HG02884 (cell line): ENCODE data around the gene TPCN2.
"Not testable (repeated sequence)": the region's sequence is repeated elsewhere in the genome, so short reads cannot be mapped to it uniquely, and the experiment has no call there.

ENCODE experiments used
- ATAC-seq: cut with Tn5 transposase; IDR thresholded peaks from one replicate; pipeline ENCODE4 v1.9.1; 2021; ENCODE audit warnings: mild to moderate bottlenecking, moderate library complexity; ENCODE audit not compliant: unreplicated experiment

The TPCN2 gene

DNA sequence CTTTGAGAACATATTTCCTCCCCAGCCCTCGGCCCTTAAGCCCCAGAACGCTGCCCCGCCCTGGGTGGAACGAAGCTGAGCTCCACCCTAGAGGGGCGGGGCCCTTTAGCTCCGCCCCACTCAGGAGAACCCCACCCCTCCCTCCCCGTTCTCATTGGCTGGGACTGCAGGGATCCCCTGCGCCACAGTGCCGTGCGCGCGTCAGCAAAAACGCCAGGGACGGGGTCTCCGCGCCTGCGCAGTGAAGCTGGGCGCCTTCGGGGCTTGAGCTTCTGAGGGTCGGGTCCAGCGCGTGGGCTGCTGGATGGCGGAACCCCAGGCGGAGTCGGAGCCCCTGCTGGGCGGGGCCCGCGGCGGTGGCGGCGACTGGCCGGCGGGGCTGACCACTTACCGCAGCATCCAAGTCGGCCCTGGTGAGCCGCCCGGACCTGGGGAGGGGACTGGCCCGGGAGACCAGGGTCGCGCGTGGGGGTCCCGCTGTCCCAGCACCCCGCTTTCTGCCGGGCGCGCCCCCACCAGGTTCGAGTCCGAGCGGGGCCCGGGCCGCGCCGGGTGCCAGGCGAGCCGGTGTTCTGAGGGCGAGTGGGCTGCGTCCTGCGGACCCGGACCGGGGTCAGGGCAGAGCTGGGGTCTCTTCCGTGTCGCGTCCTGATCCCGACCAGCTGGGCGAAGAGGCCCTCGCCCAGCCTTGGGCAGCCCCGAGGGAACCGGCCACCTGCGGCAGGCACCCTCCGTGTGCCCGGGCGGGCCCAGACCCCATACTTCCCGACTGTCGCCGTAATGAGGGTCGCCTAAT, at the start of gene TPCN2:
TSS of gene TPCN2 (plus strand) at position 239 of the 796 bp plus-strand sequence. CDS start at position 305, 66 bp downstream.
- peak; percentile 74 for ATAC-seq

DNA sequence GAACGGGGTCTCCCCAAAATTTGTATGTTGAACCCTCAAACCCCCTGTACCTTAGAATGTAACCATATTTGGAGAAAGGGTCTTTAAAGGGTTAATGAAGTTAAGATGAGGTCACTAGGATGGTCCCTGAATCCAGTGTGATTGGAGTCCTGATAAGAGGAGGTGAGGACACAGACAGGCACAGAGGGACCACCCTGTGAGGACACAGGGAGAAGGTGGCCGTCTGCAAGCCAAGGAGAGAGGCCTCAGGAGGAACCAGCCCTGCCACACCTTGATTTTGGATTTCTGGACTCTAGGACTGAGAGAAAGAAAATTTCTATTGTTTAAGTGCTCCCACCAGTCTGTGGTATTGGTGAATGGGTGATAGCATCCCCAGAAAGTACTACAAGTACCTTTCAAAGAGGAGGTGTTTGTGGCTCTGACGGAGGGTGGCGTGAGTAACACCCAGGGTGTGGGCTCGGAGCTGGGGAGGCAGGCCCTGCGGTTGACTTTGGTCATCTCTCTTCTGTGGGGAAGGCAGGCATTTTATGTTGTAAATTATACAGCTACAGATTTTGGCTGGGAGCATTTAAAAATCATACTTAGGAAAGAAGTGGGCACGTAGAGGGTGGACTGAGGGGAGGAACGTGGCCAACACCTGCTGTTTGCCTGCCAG, 49.5 kb upstream of the TPCN2 start:
- no peak for ATAC-seq

DNA sequence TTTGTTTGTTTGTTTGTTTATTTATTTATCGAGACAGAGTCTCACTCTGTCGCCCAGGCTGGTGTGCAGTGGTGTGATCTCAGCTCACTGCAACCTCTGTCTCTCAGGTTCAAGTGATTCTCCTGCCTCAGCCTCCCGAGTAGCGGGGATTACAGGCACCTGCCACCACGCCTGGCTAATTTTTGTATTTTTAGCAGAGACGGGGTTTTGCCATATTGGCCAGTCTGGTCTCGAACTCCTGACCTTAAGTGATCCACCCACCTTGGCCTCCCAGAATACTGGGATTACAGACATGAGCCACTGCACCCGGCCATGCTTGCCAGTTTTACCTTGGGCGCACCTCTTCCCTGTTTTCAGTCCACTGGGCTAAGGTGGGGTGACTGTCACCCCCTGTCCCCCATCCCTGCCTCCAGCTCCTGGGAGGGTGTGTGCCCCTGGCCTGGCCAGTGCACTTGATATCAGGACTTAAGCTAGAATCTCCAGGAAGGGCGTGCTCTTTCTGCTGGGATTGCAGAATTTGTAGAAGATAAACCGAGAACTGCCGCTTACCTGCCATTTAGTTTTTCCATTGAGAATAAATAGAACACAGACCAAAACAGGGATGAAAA, 48.9 kb upstream of the TPCN2 start:
- ATAC-seq, result not testable (repeated sequence)

DNA sequence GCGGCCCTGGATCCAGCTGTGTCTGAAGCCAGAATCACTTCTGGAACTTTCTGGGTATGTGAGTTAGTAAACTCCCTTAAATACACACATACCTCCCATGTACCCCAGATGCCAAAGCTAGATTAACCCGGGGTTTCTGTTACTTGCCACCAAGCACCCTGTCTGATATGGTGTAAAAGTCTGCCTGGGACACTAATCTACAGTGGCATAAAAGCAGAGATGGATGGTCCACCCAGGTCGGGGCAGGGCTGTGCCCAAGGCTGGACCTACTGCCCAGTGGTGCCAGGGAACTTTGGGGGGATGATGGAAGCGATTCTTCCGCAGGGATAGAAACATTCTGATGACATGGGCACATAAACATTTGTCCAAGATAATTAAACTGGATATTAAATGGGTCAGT, 48.3 kb upstream of the TPCN2 start:
- no peak for ATAC-seq

DNA sequence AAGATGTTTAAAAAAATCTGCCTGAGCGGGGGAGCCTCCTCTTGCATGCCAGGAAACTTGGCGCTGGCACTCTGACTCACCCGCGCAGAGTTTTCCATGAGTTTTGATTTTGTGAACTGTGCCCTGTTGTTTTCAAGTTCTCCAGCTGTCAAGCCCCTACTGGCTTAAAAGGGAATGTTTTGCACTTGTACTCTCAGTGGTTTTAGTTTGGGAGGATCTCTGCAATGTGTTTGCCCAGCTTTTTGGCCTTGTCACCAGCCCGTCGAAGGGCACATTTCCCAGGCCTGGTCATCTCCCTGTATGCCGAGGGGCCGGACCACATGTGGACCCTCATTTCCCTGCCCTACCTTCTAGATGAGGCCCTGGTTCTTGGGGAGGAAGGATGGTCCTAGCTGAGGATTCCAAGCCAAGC, 47.9 kb upstream of the TPCN2 start:
- no peak for ATAC-seq

DNA sequence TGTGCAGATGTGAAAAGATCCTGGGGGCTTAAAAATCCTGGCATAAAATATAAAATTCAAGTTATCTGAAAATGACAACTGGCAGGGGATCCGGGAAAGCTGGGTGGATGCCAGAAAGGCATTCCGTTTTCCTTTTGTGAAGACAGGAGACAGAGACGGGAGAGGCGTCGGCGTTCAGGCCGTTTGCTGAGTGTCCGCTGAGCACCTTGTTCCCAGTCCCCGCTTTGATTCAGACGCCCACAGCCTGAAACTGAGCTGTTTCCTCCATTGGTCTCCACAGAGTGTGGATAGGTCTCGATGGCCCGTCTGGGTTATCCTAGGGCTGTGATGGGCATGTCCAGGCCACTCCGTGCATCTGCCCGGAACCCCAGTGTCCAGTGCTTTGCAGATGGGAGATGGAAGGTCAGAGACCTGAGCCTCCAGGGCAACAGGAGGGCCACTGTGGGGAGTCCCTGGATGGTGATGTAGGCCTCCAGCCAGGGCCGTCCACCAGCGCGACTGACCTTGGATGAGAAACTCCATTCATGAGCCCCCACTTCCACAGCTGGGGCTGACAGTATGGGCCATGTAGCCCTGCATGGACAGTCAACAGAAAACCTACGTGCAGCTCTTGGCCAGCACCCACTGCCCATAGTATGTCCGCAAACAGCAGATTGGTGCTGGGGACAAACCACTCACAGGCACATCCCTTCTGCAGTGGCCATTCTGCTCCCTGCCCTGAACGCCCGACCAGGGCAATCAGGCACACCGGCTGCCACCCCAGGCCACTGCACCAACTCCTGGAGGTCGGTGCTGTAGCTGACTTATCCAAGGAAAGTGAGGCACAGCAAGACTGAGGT, 47.3 kb upstream of the TPCN2 start:
- no peak for ATAC-seq

DNA sequence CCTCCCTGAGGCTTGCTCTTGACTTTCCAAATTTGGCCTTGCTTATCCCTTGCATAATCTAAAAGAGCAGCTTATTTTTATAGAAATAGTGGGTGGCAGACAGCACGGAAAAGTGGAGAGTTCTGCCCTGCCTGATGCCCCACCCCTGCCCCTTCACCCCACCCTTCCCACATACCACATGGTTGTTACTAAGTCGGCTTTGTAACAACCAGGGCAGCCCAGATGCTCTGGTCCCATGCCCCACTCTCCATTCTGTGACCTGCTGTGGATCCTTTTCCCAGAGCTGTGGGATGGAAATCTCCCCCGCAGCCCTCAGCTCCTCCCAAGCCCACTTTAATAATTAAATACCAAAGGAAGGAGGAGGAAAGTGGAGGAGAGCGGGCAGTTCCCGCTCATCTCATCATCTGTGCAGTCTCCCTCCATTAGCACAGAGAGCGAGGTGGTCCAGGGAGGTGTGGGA, 46.6 kb upstream of the TPCN2 start:
- ATAC-seq, result no peak

DNA sequence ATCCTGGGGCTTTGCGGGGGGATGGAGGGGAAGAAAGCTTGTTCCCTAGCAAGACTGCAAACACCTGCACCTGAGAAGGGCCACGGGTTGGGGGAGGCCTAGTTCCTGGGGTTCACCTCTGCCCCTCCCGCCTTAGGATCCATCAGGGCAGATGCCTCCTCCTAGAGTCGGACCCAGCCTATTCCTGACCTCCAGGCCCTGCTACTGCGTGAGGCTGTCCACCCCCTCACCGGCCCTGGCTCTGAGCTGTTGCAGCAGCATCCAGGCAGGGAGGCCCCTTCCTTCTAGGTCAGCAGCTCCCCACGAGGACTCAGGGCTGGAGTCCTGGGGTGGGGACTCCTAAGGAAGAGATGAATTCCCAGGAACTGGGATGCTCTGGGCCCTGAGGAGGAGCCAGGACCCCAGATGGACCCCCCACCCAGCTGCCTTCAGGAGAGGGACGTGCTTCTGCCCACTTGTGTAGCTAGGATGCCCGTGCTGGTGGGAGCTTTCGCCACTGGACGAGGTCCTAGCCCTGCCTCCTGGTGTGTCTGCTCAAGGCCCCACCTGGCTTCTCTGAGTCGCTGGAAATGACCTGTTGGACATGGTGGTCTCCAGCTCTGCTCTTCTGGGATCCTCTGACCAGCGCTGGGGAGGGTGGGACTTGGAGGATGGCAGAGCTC, 46.0 kb upstream of the TPCN2 start:
- no peak for ATAC-seq

DNA sequence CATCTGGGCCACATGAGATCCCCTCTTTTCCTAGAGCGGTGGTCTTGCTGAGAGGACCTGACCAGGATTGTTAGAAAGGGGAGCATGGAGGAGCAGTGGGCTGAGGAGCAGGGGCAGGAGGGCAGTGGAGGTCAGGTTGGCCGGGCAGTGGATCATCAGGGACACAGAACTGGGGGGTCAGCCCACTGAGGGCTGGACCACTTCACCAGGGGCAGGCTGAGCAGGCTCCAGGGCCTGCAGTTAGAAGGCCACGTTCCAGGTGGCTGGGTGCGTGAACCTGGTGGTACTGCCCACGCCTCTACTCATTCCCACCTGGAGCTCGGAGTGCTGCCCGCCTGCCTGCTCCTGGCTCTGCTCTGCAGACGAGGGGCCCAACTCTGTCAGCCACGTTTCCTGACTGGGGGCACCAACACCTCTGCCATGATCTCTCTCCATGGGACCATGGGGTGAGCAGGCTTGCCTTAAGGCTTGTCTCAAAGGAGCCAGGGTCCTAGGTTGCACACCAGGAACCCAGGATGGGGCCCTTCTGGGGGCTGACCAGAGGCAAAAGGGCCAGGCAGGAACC, 45.3 kb upstream of the TPCN2 start:
- ATAC-seq, result no peak

DNA sequence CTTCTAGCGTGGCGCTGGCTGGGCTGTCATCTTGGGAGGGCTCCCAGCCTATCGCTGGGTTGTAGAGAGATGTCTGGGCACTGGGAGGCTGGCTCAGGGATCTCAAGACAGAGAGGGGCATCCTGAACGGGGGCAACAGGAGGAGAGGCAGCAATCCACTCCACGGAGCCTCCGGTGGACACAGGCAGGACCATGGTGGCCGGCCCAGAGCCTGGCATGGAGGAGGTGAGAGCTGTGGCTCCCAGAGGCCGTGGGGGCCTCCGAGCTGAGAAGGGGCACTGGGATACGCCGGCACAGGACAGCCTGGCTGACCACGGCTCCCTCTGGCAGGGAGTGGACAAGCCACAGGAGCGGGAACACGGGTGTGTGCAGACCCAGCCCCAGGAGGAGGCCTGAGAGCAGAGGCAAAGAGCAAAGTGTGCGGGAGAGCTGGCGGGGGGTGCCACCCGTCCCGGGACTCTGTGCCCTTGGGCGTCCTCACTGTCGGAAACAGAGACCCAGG, 44.8 kb upstream of the TPCN2 start:
- ATAC-seq, result no peak

DNA sequence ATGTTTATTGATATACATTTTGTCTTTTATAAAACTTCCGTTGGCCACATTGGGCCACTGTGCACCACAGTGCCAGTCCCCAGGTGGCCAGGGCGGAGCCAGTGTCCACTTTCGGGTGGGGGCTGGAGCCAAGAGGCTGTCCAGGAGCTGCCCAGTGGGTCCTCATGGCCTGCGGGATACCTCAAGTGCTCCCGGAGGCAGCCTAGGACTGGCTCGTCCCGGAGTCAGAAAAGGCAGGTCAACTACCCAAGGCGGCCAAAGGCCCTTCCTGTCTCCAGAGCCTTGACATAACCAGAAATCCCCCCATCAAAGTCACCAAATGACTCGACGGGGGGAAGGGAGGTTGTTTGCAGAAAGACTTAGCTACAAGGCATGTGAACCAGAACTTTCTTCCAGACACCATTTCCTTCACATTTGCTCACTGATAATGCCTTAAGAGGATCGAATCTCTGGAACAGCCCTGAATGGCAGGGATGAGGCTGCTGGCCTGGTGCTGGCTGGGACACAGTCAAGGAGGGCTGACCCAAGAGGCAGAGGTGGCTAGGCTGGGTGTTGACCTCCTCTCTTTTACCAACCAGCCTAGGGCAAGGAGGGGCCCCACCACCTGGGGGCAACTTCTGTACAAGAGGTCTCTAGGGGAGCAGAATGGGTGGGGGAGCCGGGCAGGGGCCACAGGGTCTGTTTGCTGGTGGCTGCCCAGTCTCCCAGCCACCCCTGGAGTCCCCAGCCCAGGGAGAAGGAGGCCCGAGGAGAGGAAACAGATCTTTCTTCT, 44.1 kb upstream of the TPCN2 start:
- ATAC-seq, result no peak

DNA sequence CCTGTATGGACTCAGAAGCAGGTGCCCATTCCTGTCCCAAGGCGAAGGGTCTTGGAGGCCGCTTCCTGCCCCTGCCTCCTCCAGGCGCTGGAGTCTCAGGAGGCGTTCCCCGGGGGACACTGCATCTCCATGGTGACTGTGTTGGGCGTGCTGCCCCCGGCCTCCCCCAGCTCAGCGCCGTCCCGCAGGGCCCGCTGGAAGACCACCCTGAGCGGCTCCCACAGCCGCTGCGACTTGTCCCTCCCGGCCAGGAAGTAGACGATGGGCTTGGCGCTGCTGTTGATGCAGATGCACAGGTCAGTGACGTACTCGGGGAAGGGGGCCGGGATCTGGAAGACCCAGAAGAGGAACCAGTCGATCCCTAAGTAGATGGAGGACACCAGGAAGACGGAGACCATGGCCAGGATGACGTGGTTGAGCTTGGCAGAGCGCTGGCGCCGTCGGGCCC, 43.5 kb upstream of the TPCN2 start:
- ATAC-seq, result no peak

DNA sequence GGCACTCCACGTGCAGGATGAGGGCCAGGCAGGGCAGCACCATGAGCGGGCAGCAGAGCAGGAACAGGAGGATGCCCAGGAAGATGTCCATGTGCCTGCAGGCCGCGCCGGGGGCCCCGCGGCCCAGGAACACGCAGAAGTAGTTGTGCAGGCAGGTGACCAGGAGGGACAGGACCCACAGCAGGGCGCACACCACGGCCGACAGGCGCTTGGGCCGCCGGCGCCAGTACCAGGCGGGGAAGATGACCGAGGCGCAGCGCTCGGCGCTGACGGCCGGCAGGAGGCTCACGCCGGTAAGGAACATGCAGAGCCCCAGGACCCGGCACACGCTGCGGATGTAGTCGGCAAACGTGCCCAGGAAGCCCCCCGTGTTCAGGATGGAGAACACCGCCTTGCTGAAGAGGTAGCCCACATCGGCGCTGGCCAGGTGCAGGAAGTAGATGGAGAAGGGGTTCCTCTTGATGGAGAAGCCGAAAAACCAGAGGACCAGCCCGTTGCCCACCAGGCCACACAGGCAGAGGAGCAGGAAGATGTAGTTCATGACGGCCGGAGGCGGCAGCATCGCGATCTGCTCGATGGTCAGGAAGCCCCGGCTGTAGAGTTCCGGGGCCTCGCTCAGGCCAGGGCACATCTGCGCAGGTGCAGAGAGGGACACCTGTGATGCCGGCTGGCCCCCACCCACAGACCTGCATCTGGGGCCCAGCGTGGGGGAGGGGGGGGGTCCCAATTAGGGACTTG, 42.9 kb upstream of the TPCN2 start:
- no peak for ATAC-seq

DNA sequence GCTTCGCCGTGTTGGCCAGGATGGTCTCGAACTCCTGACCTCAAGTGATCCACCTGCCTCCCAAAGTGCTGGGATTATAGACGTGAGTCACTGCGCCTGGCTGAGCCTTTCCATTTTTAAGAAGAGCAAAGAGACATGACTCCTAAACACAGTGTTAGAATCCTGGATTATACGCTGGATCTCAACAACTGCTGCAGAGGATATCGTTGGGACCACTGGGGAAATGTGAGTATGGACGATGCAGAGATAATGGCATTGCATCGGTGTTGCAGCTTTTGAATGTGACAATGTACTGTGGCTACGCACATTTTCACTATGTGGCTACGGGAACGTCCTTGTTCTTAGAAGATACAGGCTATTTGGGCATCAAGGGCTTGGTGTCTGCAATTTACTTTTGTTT, 41.9 kb upstream of the TPCN2 start:
- ATAC-seq, result no peak

DNA sequence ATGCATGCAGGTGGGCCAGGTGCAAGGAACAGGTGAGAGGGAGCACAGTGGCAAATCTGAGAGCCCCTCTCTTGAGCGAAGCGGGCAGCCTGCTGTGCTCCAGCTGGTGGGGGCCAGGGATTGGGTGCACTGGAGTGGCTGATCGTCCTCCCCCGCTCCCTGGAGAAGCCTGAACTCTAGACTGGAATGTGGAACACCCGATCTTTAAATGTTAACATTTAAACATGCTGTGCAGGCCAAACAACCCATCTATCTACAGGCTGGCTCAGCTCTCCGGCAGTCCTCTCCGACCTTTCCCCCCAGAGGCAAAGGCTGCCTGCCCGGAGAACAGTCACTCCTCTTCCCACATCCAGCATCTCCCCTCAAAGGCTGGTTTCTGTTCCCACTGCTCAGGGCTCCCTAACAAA, 40.8 kb upstream of the TPCN2 start:
- ATAC-seq, result no peak

DNA sequence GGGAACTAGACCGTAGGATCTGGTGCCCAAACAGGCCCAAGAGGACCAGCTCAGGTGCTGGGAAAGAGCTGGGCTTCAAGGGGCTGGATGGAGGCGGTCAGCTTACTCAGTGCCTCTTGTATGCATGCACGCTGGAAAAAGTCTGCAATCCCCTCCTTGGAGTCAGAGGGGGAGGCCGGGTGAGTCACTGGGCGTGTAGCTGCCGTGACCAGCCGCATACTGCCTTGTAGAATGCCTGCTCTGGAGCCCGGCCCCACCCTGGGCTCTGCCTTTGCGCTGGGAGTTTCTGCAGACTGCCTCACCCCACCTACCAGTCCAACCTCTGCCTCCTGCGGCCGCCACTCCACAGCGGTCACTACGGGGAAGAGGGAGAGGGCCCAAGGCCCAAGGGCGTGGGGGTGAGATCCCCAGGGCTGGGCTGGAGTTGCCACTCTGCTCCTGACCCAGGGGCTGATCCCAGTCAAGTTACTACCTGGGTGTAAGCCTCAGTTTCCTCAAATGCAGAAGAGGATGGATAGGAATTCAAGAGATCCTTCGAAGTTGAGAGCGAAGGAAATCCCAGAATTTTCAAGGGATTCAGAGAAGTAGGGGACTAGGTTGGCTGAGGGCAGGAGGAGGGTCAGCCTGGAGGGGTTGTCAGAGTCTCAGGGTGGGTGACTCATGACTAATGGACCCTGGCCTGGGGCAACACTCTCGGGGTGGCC, 39.8 kb upstream of the TPCN2 start:
- no peak for ATAC-seq

DNA sequence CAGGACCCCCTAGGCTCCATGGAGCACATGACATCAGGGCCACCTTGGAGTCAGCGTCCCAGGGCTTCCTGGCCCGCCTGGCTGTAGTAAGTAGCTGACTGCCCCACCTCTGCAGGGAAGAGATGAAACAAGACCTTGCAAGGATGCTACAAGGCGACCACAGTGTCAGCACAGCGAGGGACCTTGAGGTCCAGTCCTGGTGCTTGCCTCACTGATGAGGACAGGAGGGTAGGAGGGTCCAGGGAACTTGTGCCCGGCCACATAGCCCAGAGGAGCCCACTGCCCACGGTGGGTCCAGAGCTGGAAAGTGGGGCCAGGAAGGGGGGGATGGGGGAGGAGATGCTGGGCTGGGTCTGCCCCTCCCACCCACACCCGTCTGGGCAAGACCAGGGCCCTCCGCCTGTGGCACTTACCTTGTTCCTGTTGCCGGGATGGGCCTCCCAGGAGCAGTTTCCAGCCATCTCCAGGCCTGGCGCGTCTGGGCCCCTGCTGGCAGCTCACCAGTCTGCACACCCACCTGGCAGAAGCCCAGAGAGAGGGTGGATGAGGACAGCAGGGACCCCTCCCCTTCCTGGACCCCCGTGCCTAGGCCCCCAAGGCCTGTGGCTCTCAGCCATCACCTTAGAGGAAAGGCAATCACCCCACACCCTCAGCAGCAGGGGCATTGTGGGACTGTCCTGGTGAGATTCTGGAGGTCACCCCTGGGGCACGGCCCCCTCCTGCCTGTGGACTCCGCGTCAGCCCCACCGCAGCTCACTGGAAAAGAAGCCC, 39.1 kb upstream of the TPCN2 start:
- no peak for ATAC-seq
